K562 (cell line): ENCODE measurements around the gene TECTA. TPM values are rescaled to one million over a fixed set of nuclear protein-coding genes. Genes with fewer than 3 reads are reported as not detected.

Experiments used
- ATAC-seq: fragments of 200-7000 bp; cut with Tn5 transposase; 3 replicates; pipeline ENCODE4 v1.9.1; 2020; ENCODE audit warnings: moderate library complexity
- BruUV-seq: library from RNA; stranded (reverse); fragments of 400-500 nt; replicated peaks from 2 replicates; lab custom pipeline; 2021; lab: Mats Ljungman, UMichigan
- CTCF ChIA-PET: fragments of 300-600 bp; formaldehyde crosslinking; extraction: SDS; loops from one replicate; lab custom pipeline; 2021; ENCODE audit warnings: low intra/inter-chr PET ratio; lab: Yijun Ruan, JAX
- POLR2A ChIA-PET: fragments of 300-600, 350-650 bp; sonication (Branson Sonifier 250); formaldehyde crosslinking; extraction: SDS; loops from one replicate; lab custom pipeline; 2021; ENCODE audit warnings: antibody characterized with exemption, inconsistent platforms; lab: Yijun Ruan, JAX
- DNase-seq, 4 experiments: peaks; one replicate each; pipeline versions ENCODE4 v3.0.0 to v3.0.0-alpha.2; 2011 to 2018; ENCODE audit warnings: low spot score in 3 of 4, mixed read lengths in 3 of 4; ENCODE audit errors: extremely low read depth in 1 of 4
- FAIRE-seq: peaks from 2 replicates; lab custom pipeline; 2011; peaks lifted over from hg19 to GRCh38; lab: Jason Lieb, UNC
- H2AFZ ChIP-seq: 2 replicates; pipeline ENCODE4 v1.6.0; 2011; ENCODE audit warnings: low read depth, low read length, control low read depth, inconsistent platforms
- H3K27ac ChIP-seq: fragments of 200-600 bp; 3 replicates; pipeline ENCODE4 v1.8.0; 2011; ENCODE audit warnings: low read depth, mild to moderate bottlenecking, control low read depth, inconsistent platforms, low read length, moderate library complexity, mixed read lengths; ENCODE audit errors: extremely low read depth
- H3K27me3 ChIP-seq, 2 experiments: fragments of 300-600 bp in 1 of 2; 2 replicates in 1 of 2; 3 replicates in 1 of 2; pipeline versions ENCODE4 v1.6.0 to v1.8.0; 2011; ENCODE audit warnings: inconsistent platforms in 2 of 2, low read length in 2 of 2, mild to moderate bottlenecking in 1 of 2, mixed read lengths in 1 of 2, moderate library complexity in 1 of 2; ENCODE audit not compliant: control insufficient read depth in 2 of 2, insufficient read depth in 2 of 2
- H3K36me3 ChIP-seq: fragments of 300-600 bp; 3 replicates; pipeline ENCODE4 v1.8.0; 2011; ENCODE audit warnings: mild to moderate bottlenecking, low read length, inconsistent platforms; ENCODE audit not compliant: control insufficient read depth, insufficient read depth
- H3K4me1 ChIP-seq, 2 experiments: fragments of 200-600 bp in 1 of 2; replicated peaks in 1 of 2; 2 replicates in 1 of 2; 3 replicates in 1 of 2; pipeline versions ENCODE4 v1.5.1 to v1.8.0; 2011; ENCODE audit warnings: inconsistent platforms in 2 of 2, low read length in 2 of 2, mild to moderate bottlenecking in 1 of 2, mixed read lengths in 1 of 2, moderate library complexity in 1 of 2; ENCODE audit not compliant: control insufficient read depth in 2 of 2, insufficient read depth in 2 of 2
- H3K4me2 ChIP-seq: 2 replicates; pipeline ENCODE4 v1.6.1; 2011; ENCODE audit warnings: low read length, control low read depth, inconsistent platforms, mixed read lengths; ENCODE audit not compliant: insufficient read depth
- H3K4me3 ChIP-seq: fragments of 200-600 bp; sonication (generic), shearing (Covaris generic); 2 replicates; pipeline ENCODE4 v1.5.1; 2016; ENCODE audit warnings: control low read depth, inconsistent platforms
- H3K79me2 ChIP-seq: fragments of 200-600 bp; 3 replicates; pipeline ENCODE4 v1.8.0; 2011; ENCODE audit warnings: low read length, inconsistent platforms; ENCODE audit not compliant: control insufficient read depth, insufficient read depth
- H3K9ac ChIP-seq, 2 experiments: 2 replicates each; pipeline versions ENCODE4 v1.6.0 to v1.6.1; 2011; ENCODE audit warnings: low read depth in 2 of 2, low read length in 2 of 2, control low read depth in 1 of 2, inconsistent platforms in 1 of 2, mild to moderate bottlenecking in 1 of 2, mixed read lengths in 1 of 2; ENCODE audit not compliant: insufficient read depth in 1 of 2
- H3K9me1 ChIP-seq: one replicate; pipeline ENCODE4 v1.6.0; 2011; ENCODE audit warnings: inconsistent platforms, mild to moderate bottlenecking, low read length, moderate library complexity; ENCODE audit not compliant: control insufficient read depth, insufficient read depth
- H3K9me3 ChIP-seq: replicated peaks from 2 replicates; pipeline ENCODE4 v1.5.1; 2011; ENCODE audit warnings: low read depth, low read length, inconsistent platforms; ENCODE audit not compliant: control insufficient read depth, insufficient read depth
- H4K20me1 ChIP-seq: replicated peaks from 2 replicates; pipeline ENCODE4 v1.6.1; 2011; ENCODE audit warnings: low read length, inconsistent platforms, mixed read lengths; ENCODE audit not compliant: control insufficient read depth, insufficient read depth
- HMGN3 ChIP-seq: IDR thresholded peaks from 2 replicates; pipeline ENCODE4 v1.6.1; 2011; ENCODE audit warnings: borderline replicate concordance, low read depth, mild to moderate bottlenecking, mixed read lengths, low read length; ENCODE audit not compliant: insufficient read length; ENCODE audit errors: extremely low read depth
- IRF1 ChIP-seq: sonication (generic); formaldehyde crosslinking; IDR thresholded peaks from 2 replicates; pipeline ENCODE4 v1.8.0; 2022; ENCODE audit warnings: missing genetic modification reagents, mild to moderate bottlenecking, borderline replicate concordance
- KLF13 ChIP-seq: fragments of 450-650 bp; IDR thresholded peaks from 2 replicates; pipeline ENCODE4 v1.6.1; 2016; ENCODE audit warnings: missing genetic modification characterization, low read depth, mild to moderate bottlenecking, missing compliant biosample characterization, moderate library complexity, borderline replicate concordance
- PTTG1 ChIP-seq: fragments of 450-650 bp; IDR thresholded peaks from 2 replicates; pipeline ENCODE4 v1.6.1; 2016; ENCODE audit warnings: low read depth, mild to moderate bottlenecking, missing genetic modification characterization, missing compliant biosample characterization
- RAD21 ChIP-seq, 2 experiments: fragments of 250-450 bp in 1 of 2; fragments of 450-650 bp in 1 of 2; sonication (Bioruptor Pico) in 1 of 2; formaldehyde crosslinking in 1 of 2; IDR thresholded peaks in 1 of 2; conservative IDR thresholded peaks in 1 of 2; 2 replicates each; pipeline versions ENCODE4 v1.4.0 to v1.8.0; 2020 to 2022; ENCODE audit warnings: mild to moderate bottlenecking in 2 of 2, moderate library complexity in 1 of 2
- RHOXF2B ChIP-seq: fragments of 250-450 bp; sonication (Bioruptor Pico); conservative IDR thresholded peaks from 2 replicates; pipeline ENCODE4 v1.5.1; 2021
- SNIP1 ChIP-seq: fragments of 450-650 bp; IDR thresholded peaks from 2 replicates; pipeline ENCODE4 v1.7.1; 2017; ENCODE audit warnings: low read depth, mild to moderate bottlenecking
- ZBTB40 ChIP-seq, 2 experiments: fragments of 450-650 bp in 1 of 2; sonication (generic) in 1 of 2; formaldehyde crosslinking in 1 of 2; IDR thresholded peaks; 2 replicates each; pipeline versions ENCODE4 v1.7.1 to v1.9.0; 2016 to 2022; ENCODE audit warnings: inconsistent platforms in 1 of 2, mild to moderate bottlenecking in 1 of 2, missing genetic modification reagents in 1 of 2
- ZFP91 ChIP-seq: sonication (generic); formaldehyde crosslinking; IDR thresholded peaks from 2 replicates; pipeline ENCODE4 v1.8.0; 2022; ENCODE audit warnings: mild to moderate bottlenecking, missing genetic modification reagents
- ZNF408 ChIP-seq: fragments of 250-450 bp; sonication (Bioruptor Pico); IDR thresholded peaks from 2 replicates; pipeline ENCODE4 v1.4.0; 2020; ENCODE audit warnings: low read depth, mild to moderate bottlenecking, moderate library complexity
- WGBS: fragments of 100-300 bp; shearing (Covaris generic); methylation state at CpG from one replicate; pipeline ENCODE4 v1.1.6; 2016; ENCODE audit warnings: low coverage, mixed read lengths; ENCODE audit not compliant: insufficient coverage; ENCODE audit errors: missing lambda C conversion rate; 5-methylcytosine and 5-hydroxymethylcytosine counted together
- in situ Hi-C: fragments of 300-500 bp; cut with MboI; formaldehyde crosslinking; loops from 4 replicates; pipeline ENCODE4 v1.15.0; 2018; ENCODE audit warnings: inconsistent platforms, mixed read lengths
- intact Hi-C: fragments of 100-400 bp; cut with micrococcal nuclease; formaldehyde crosslinking; loops from 2 replicates; pipeline ENCODE4 v1.14.2; 2022
- polyA plus RNA-seq, 8 experiments: library from polyadenylated mRNA; depleted of rRNA in 4 of 8; stranded (reverse) in 5 of 8; unstranded in 3 of 8; fragments of >200 nt; fragmentation: Nextera tagmentation in 2 of 8; fragmentation: Illumina TruSeq in 1 of 8; extraction: Ambion mirVana in 2 of 8; extraction: Trizol in 1 of 8; gene quantifications; 2 replicates each; pipeline versions ENCODE4 v1.2.1 to v1.2.3, GENCODE V29; 2011 to 2014; ENCODE audit warnings: inconsistent platforms in 1 of 8, missing spikeins in 1 of 8
- total RNA-seq, 7 experiments: library from RNA; depleted of rRNA in 6 of 7; stranded (reverse); fragments of >200 nt in 6 of 7; fragmentation: Illumina TruSeq in 2 of 7; extraction: Trizol in 2 of 7; gene quantifications; 2 replicates each; pipeline versions ENCODE4 v1.2.1 to v1.2.3, GENCODE V29; 2011 to 2021; ENCODE audit warnings: low replicate concordance in 1 of 7

The TECTA gene
- total and polyA plus RNA-seq, 9 of the 15 experiments (the other 6 are each of a cell fraction or from before 2014, with no cell fraction given) = under 0.01 to 0.04 (median 0.03) TPM; not detected in 5

GRCh38 chr11:121131656-121132055, 30.6 kb downstream of the TECTA start:
- Histone ChIP-seq H3K79me2 (no peaks in the 10 kb centered on the region), H3K27ac (no peak overlapping the region), H3K4me2 (no peak overlapping the region), H3K27me3 (peaks cover 31 to 47% of the 10 kb centered on the region in 2 experiments), H3K9ac (no peak overlapping the region), H3K9me1 (no peaks in the 10 kb centered on the region), H2AFZ (no peak overlapping the region), H3K36me3 (no peaks in the 10 kb centered on the region), H3K4me3 (no peak overlapping the region), H3K4me1 (peaks cover 0 to 5% of the 10 kb centered on the region in 2 experiments; a peak in 1 of 5 replicates), H3K9me3 (no peaks in the 10 kb centered on the region), H4K20me1 (no peaks in the 10 kb centered on the region)
- ATAC-seq (no peak), FAIRE-seq (no peak), DNase-seq (no peak)
- CTCF ChIA-PET = no interaction called here
- in situ Hi-C loops = no loop called here
- BruUV-seq = no TSS peak
- POLR2A ChIA-PET = no interaction called here
- intact Hi-C loops = no loop called here
- 5% methylated on average over 6 of the region's 6 CpGs for WGBS
- no peak for TF ChIP-seq HMGN3
- no peak for TF ChIP-seq KLF13 (tag)
- no peak for TF ChIP-seq ZBTB40 (IDR thresholded peaks at IDR 0.05)
- no peak for TF ChIP-seq ZBTB40 (CRISPR knock-in tag; IDR thresholded peaks at IDR 0.05)
- no peak for TF ChIP-seq IRF1 (CRISPR knock-in tag)
- TF ChIP-seq ZFP91 (CRISPR knock-in tag) = no peak
- TF ChIP-seq ZNF408 = no peak
- TF ChIP-seq RHOXF2B = no peak
- no peak for TF ChIP-seq RAD21 (CRISPR knock-in tag; conservative IDR thresholded peaks at IDR 0.05 in 1 of 2, IDR thresholded peaks at IDR 0.05 in 1 of 2)
- TF ChIP-seq SNIP1 = no peak
- TF ChIP-seq PTTG1 (tag) = no peak
